NCI-H526 treated with DMSO at 0.1 percent for 48 hours (cell line): ENCODE results near the gene TAOK2.
A peak's percentile ranks its signal among the peaks of the same experiment; 100 is the strongest.
"Not testable (repeated sequence)": the region's sequence is repeated elsewhere in the genome, so short reads cannot be mapped to it uniquely, and the experiment has no call there.

Experiments
- DNase-seq: peaks from one replicate; lab custom pipeline; 2025; lab: John Stamatoyannopoulos, UW

TAOK2 gene

GRCh38 chr16:30025574-30025973, 51.9 kb downstream of the TAOK2 start:
- no peak for DNase-seq

DNA sequence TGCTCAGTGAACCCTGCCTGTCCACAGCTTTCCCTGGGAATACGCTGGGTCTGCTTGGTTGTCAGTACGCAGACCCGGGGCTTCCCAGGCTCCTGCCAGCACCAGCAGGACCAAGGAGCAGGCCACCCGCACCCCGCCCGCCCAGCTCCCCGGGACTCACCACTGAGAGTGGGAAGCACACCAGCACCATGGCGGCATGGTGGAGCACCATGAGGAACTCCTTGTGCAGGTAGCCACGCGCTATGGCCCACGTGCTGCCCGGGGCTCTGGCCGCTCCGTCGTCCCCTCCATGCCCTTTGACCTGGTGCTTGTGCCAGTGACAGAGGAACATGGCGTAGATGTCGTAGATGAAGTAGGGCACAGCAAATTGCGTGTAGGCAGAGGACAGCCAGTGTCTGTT, 52.8 kb downstream of the TAOK2 start:
- no peak for DNase-seq

GRCh38 chr16:30027588-30028437, 54.1 kb downstream of the TAOK2 start:
- no peak for DNase-seq

GRCh38 chr16:30028438-30029076, 54.9 kb downstream of the TAOK2 start:
- no peak for DNase-seq

DNA sequence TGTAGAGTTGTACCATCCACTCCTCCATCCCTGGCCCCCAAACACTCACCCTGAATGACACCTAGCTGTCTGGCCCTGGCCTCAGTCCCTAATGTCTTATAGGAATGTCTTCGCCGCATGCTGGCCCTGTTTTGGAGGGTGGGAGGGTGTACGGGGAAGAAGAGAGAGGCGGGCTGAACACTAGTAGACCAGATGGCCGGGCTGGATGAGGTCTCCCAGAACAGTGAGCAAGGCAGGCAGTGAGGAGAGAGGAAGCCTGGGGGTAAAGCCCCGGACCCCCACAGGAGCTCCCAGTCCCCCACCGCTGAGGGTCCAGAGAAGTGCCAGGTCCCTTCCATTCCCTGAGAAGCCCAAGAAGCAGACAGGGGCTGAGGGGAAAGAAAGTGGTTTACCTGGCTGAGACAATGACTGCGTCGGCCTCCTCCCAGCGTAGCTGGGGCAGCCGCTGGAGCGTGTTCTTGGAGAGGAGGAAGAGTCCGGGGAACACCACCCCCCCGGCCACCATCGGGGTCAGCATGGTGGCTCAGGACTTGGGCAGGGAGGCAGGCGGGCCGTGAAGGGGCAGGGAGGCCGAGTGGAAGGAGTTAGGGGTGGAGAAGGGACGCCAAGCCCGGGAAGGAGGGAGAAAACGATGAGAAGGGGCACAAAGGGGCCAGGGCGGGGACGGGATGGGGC, 56.5 kb downstream of the TAOK2 start:
- peak; percentile 17 for DNase-seq

- peak; percentile 37 for DNase-seq
These were observed 57.3 kb downstream of the TAOK2 start, which contains the start of gene TLCD3B for GRCh38 chr16:30030841-30031413. Gene TLCD3B, minus strand, starts transcription at chr16:30031271. Its CDS starts 744 bp downstream, at chr16:30030527.

- no peak for DNase-seq
These were observed 57.8 kb downstream of the TAOK2 start for GRCh38 chr16:30031477-30031918.

- peak; percentile 82 for DNase-seq
These were observed 58.6 kb downstream of the TAOK2 start for GRCh38 chr16:30032083-30032819.

- no peak for DNase-seq
These were observed 59.6 kb downstream of the TAOK2 start for GRCh38 chr16:30033270-30033669.

- no peak for DNase-seq
These were observed 66.6 kb downstream of the TAOK2 start for GRCh38 chr16:30040221-30040620.

- DNase-seq = not testable (repeated sequence)
These were observed 67.0 kb downstream of the TAOK2 start for GRCh38 chr16:30040690-30041089.

GRCh38 chr16:30041841-30042240, 68.2 kb downstream of the TAOK2 start:
- DNase-seq = no peak
